Measurements from ENCODE around the gene OSBPL8.

OSBPL8 gene

GRCh38 chr12:76421046-76421445, 138.5 kb downstream of the OSBPL8 start:
- Mint-ChIP-seq H3K27ac (no peak overlapping the region), H3K4me1 (ENCODE audit: low read depth) (peaks cover 36% of the 10 kb centered on the region), H3K27me3 (no peaks in the 10 kb centered on the region), H3K4me3 (no peak overlapping the region), H3K36me3 (peaks cover 13% of the 10 kb centered on the region), H3K9me3 (ENCODE audit: low read depth) (no peaks in the 10 kb centered on the region)

GRCh38 chr12:76420222-76420621, 139.3 kb downstream of the OSBPL8 start:
- peaks cover 36% of the 10 kb centered on the region for H3K4me1 Mint-ChIP-seq (ENCODE audit: low read depth)
- peak overlapping the region; percentile 17 for H3K27ac Mint-ChIP-seq

GRCh38 chr12:76417116-76417515, 142.5 kb downstream of the OSBPL8 start:
- peaks cover 23% of the 10 kb centered on the region for H3K4me1 Mint-ChIP-seq (ENCODE audit: low read depth)
- H3K27me3 Mint-ChIP-seq: no peaks in the 10 kb centered on the region
- no peaks in the 10 kb centered on the region for H3K9me3 Mint-ChIP-seq (ENCODE audit: low read depth)
- peaks cover 7% of the 10 kb centered on the region for H3K36me3 Mint-ChIP-seq
- H3K27ac Mint-ChIP-seq: no peak overlapping the region
- H3K4me3 Mint-ChIP-seq: no peak overlapping the region

More at GRCh38 chr12:76420222-76420621, 139.3 kb downstream of the OSBPL8 start:
- Mint-ChIP-seq H3K36me3 (peaks cover 8% of the 10 kb centered on the region), H3K9me3 (ENCODE audit: low read depth) (no peaks in the 10 kb centered on the region), H3K4me3 (no peak overlapping the region), H3K27me3 (no peaks in the 10 kb centered on the region)

GRCh38 chr12:76413121-76413520, 146.4 kb downstream of the OSBPL8 start:
- H3K9me3 Mint-ChIP-seq (ENCODE audit: low read depth): no peaks in the 10 kb centered on the region

GRCh38 chr12:76410781-76411180, 148.8 kb downstream of the OSBPL8 start:
- H3K4me1 Mint-ChIP-seq (ENCODE audit: low read depth): peaks cover 9% of the 10 kb centered on the region
- no peak overlapping the region for H3K27ac Mint-ChIP-seq
- peaks cover 6% of the 10 kb centered on the region for H3K36me3 Mint-ChIP-seq

More at GRCh38 chr12:76413121-76413520, 146.4 kb downstream of the OSBPL8 start:
- Mint-ChIP-seq H3K36me3 (peaks cover 8% of the 10 kb centered on the region), H3K4me1 (ENCODE audit: low read depth) (peaks cover 17% of the 10 kb centered on the region), H3K27ac (no peak overlapping the region), H3K27me3 (no peaks in the 10 kb centered on the region), H3K4me3 (no peak overlapping the region)

GRCh38 chr12:76410371-76410770, 149.2 kb downstream of the OSBPL8 start:
- Mint-ChIP-seq H3K27ac (no peak overlapping the region), H3K9me3 (ENCODE audit: low read depth) (no peaks in the 10 kb centered on the region), H3K4me1 (ENCODE audit: low read depth) (peaks cover 9% of the 10 kb centered on the region), H3K36me3 (peaks cover 6% of the 10 kb centered on the region), H3K27me3 (no peaks in the 10 kb centered on the region), H3K4me3 (no peak overlapping the region)

More at GRCh38 chr12:76410781-76411180, 148.8 kb downstream of the OSBPL8 start:
- Mint-ChIP-seq H3K27me3 (no peaks in the 10 kb centered on the region), H3K9me3 (ENCODE audit: low read depth) (no peaks in the 10 kb centered on the region), H3K4me3 (no peak overlapping the region)

GRCh38 chr12:76409074-76409473, 150.5 kb downstream of the OSBPL8 start:
- H3K27me3 Mint-ChIP-seq: no peaks in the 10 kb centered on the region
- H3K36me3 Mint-ChIP-seq: peaks cover 6% of the 10 kb centered on the region
- no peak overlapping the region for H3K4me3 Mint-ChIP-seq
- peak overlapping the region; percentile 34 for H3K27ac Mint-ChIP-seq
- peaks cover 9% of the 10 kb centered on the region for H3K4me1 Mint-ChIP-seq (ENCODE audit: low read depth)
- no peaks in the 10 kb centered on the region for H3K9me3 Mint-ChIP-seq (ENCODE audit: low read depth)

GRCh38 chr12:76407710-76408109, 151.9 kb downstream of the OSBPL8 start:
- peaks cover 3% of the 10 kb centered on the region for H3K36me3 Mint-ChIP-seq
- no peak overlapping the region for H3K4me3 Mint-ChIP-seq
- H3K9me3 Mint-ChIP-seq (ENCODE audit: low read depth): no peaks in the 10 kb centered on the region
- no peak overlapping the region for H3K27ac Mint-ChIP-seq
- H3K4me1 Mint-ChIP-seq (ENCODE audit: low read depth): peaks cover 9% of the 10 kb centered on the region
- H3K27me3 Mint-ChIP-seq: no peaks in the 10 kb centered on the region

GRCh38 chr12:76402259-76402658, 157.3 kb downstream of the OSBPL8 start:
- Mint-ChIP-seq H3K9me3 (ENCODE audit: low read depth) (no peaks in the 10 kb centered on the region), H3K27ac (no peak overlapping the region), H3K4me1 (ENCODE audit: low read depth) (peaks cover 2% of the 10 kb centered on the region), H3K36me3 (peaks cover 4% of the 10 kb centered on the region), H3K27me3 (no peaks in the 10 kb centered on the region), H3K4me3 (no peak overlapping the region)

- no peaks in the 10 kb centered on the region for H3K9me3 Mint-ChIP-seq (ENCODE audit: low read depth)
- peak overlapping the region; percentile 50 for H3K27ac Mint-ChIP-seq
- no peak overlapping the region for H3K4me3 Mint-ChIP-seq
Measured at GRCh38 chr12:76400136-76400535, 159.4 kb downstream of the OSBPL8 start.

GRCh38 chr12:76399040-76399439, 160.5 kb downstream of the OSBPL8 start:
- H3K4me1 Mint-ChIP-seq (ENCODE audit: low read depth): no peaks in the 10 kb centered on the region
- peaks cover 4% of the 10 kb centered on the region for H3K36me3 Mint-ChIP-seq
- H3K27me3 Mint-ChIP-seq: no peaks in the 10 kb centered on the region
- H3K9me3 Mint-ChIP-seq (ENCODE audit: low read depth): no peaks in the 10 kb centered on the region
- no peak overlapping the region for H3K27ac Mint-ChIP-seq
- H3K4me3 Mint-ChIP-seq: no peak overlapping the region

More at GRCh38 chr12:76400136-76400535, 159.4 kb downstream of the OSBPL8 start:
- no peaks in the 10 kb centered on the region for H3K27me3 Mint-ChIP-seq
- no peaks in the 10 kb centered on the region for H3K4me1 Mint-ChIP-seq (ENCODE audit: low read depth)
- peaks cover 4% of the 10 kb centered on the region for H3K36me3 Mint-ChIP-seq

- Mint-ChIP-seq H3K4me1 (ENCODE audit: low read depth) (no peaks in the 10 kb centered on the region), H3K27me3 (no peaks in the 10 kb centered on the region), H3K4me3 (no peak overlapping the region), H3K36me3 (peaks cover 4% of the 10 kb centered on the region), H3K9me3 (ENCODE audit: low read depth) (no peaks in the 10 kb centered on the region), H3K27ac (no peak overlapping the region)
Measured at GRCh38 chr12:76398106-76398505, 161.5 kb downstream of the OSBPL8 start.

GRCh38 chr12:76391461-76391860, 168.1 kb downstream of the OSBPL8 start:
- Mint-ChIP-seq H3K27ac (peak overlapping the region; percentile 29), H3K4me3 (no peak overlapping the region), H3K4me1 (ENCODE audit: low read depth) (no peaks in the 10 kb centered on the region), H3K36me3 (peaks cover 21% of the 10 kb centered on the region), H3K27me3 (no peaks in the 10 kb centered on the region), H3K9me3 (ENCODE audit: low read depth) (no peaks in the 10 kb centered on the region)

GRCh38 chr12:76387614-76388013, 172.0 kb downstream of the OSBPL8 start:
- Mint-ChIP-seq H3K4me1 (ENCODE audit: low read depth) (no peaks in the 10 kb centered on the region), H3K27me3 (no peaks in the 10 kb centered on the region), H3K36me3 (peaks cover 29% of the 10 kb centered on the region), H3K4me3 (no peak overlapping the region), H3K27ac (no peak overlapping the region), H3K9me3 (ENCODE audit: low read depth) (no peaks in the 10 kb centered on the region)

GRCh38 chr12:76384560-76384959, 175.0 kb downstream of the OSBPL8 start:
- no peak overlapping the region for H3K4me3 Mint-ChIP-seq
- H3K36me3 Mint-ChIP-seq: peaks cover 21% of the 10 kb centered on the region
- H3K27me3 Mint-ChIP-seq: no peaks in the 10 kb centered on the region
- H3K4me1 Mint-ChIP-seq (ENCODE audit: low read depth): no peaks in the 10 kb centered on the region
- H3K27ac Mint-ChIP-seq: no peak overlapping the region
- no peaks in the 10 kb centered on the region for H3K9me3 Mint-ChIP-seq (ENCODE audit: low read depth)

- H3K4me3 Mint-ChIP-seq: no peak overlapping the region
- no peaks in the 10 kb centered on the region for H3K27me3 Mint-ChIP-seq
- no peaks in the 10 kb centered on the region for H3K4me1 Mint-ChIP-seq (ENCODE audit: low read depth)
- peaks cover 21% of the 10 kb centered on the region for H3K36me3 Mint-ChIP-seq
- H3K27ac Mint-ChIP-seq: no peak overlapping the region
- no peaks in the 10 kb centered on the region for H3K9me3 Mint-ChIP-seq (ENCODE audit: low read depth)
Measured at GRCh38 chr12:76383988-76384387, 175.6 kb downstream of the OSBPL8 start.

Data from activated naive CD8-positive, alpha-beta T cell (primary cell).